ENCODE data around the gene ACAT2. TPM values are rescaled to one million over a fixed set of nuclear protein-coding genes. Genes with fewer than 3 reads are reported as not detected.
"Not testable (repeated sequence)": the region's sequence is repeated elsewhere in the genome, so short reads cannot be mapped to it uniquely, and the experiment has no call there.

ACAT2 gene
- polyA plus RNA-seq, 3 donors = 53.1 to 55.7 (median 54.9) TPM

DNA sequence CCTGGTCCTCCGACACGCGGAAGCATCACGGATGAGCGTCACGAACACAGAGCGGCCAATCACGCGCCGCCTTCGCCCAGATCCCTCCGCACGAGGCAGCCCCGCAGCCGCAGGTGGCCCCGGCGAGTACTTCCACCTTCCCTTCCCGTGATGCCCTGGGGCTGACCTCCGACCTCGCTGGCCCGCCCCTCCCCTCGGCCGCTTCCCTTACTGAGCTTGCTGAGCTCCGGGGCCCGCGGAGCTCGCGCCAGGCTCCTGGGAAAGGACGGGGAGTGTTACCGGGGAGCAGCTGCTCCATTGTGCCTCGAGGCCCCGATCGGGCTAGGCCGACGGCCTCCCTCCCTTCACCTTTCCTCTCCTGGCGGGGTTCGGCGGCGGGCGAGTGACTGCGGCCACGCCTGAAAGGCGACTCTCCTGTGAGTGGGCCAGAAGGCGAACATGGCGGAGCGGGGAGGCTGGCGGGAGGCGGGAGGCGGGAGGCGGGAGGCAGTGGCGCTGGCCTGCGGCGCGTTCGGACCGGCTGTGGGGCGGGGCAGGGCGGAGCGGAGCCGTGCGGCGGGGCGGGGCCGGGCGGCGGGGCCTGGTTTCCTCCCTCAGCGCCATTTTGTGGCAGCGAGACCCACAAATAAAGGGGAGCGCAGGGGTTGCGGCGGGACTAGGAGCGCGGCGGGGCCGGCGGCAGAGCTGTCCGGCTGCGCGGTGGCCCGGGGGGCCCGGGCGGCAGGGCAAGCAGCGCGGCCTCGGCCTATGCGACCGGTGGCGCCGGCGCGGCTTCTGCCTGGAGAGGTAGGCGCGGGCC lies 34.7 kb upstream of the ACAT2 start, which contains the start of gene WTAP:
Gene WTAP (plus strand): TSS at position 589 of the 799 bp plus-strand sequence. CDS start 8,760 bp downstream, outside the sequence.
- peak; percentile 95 for DNase-seq

DNA sequence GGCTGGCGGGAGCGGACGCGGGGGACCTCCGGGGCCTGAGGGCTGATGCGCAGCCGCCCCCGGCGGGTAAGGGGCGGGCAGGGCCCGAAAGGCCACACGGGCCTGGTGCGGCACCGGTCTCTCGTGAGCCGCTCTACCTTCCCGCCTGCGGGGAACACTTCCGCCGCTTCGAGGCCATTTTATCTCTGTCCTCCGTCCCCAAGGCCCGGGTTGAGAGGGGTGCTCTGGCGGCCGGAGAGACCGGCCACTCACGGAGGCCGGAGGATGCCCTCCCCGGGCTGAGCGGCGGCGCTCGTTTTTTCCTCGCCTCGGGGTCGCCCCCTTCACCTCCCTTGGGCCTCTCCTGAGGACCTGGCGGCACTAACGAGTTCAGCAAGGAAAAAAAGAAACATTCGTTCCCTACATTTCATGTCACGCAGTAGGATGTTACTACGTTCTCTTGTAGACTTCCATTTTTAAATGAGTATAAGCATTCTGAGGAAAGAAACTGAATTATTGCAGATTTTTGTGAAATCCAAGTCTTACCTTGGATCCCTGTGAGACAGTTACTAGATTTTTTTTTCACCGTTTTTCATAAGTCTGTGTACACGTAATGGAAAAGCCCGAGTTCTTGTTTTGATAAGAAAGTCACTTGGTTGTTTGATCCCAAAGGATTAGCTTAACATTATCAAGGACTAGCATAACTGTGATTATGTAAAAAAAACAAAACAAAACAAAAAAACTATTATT lies 34.0 kb upstream of the ACAT2 start:
- peak; percentile 33 for DNase-seq

DNA sequence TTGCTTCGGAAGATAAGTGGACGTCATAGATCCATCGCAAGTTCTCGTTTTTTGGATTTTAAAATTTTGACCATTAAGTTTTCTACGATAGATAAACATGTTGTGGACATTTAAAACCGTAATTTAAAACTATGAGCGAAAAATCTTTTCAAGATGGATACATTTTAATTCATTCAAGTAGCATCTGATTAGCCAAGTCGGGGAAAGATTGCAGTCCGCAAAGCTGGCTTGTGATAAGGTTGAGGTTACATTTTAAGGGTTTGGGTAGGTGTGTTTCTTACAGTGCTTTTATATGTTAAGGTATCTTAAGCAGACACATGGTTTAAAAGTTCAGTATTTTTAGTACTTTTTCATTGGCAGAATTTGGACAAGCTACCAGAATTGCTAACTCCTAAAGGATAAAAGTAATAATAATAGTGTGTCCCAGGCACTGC lies 33.3 kb upstream of the ACAT2 start:
- no peak for DNase-seq

DNA sequence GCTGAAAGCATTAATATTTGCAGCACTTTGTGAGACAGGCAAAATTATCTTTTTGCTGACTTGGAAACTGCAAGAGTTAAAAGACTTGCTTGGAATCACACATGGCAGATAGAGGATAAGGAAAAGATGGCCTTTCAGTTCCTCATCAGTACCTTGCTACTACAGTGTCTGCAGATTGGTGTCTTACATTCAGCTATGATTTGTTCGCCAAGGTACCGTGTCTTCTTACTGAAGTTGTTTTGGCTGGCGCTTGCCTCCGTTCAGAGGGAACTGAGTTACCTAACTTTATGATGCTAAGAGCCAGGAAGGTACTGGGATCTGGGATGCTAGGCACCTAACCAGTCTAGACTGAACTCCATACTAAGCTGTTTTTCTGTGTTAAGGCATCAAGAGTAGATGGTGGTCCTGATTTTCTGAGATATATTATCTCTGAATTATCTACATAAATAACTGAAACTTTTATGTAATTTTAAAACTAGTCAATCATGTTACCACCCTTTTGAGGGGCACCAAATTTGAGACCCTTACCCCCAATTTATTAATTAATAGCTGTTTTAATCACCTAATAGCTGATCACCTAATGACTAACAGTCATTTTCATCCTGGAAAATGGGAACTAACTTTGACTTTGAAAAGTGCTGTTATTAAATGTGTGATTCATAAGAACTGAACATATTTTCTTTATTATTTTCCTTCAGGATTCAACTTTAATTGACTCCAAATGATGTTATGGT lies 32.1 kb upstream of the ACAT2 start:
- DNase-seq = no peak

DNA sequence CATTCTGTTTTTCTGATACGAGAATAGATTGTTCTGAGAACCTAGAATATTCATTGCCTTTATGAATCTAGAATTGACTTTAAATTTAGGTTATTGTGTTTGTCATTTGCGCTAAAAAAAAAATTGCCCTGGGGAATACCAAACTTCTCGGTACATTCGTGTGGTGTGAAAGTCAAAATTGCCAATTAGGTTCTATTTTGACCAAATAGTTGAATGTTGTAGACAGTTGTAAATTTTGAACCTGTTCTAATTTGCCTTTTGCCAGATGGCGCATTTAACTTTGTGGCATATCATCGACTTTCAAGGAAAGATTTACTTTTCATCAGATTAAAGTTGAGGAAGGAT lies 31.5 kb upstream of the ACAT2 start:
- DNase-seq = no peak

DNA sequence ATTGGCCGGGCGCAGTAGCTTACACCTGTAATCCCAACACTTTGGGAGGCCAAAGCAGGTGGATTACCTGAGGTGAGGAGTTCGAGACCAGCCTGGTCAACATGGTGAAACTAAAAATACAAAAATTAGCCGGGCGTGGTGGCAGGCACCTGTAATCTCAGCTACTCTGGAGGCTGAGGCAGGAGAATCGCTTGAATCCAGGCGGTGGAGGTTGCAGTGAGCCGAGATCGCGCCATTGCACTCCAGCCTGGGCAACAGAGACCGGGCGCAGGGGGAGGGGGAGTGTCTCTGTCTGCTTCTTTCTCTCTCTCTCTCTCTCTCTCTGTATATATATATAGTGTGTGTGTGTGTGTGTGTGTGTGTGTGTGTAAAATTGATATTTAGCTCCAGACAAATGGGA lies 29.3 kb upstream of the ACAT2 start:
- DNase-seq = not testable (repeated sequence)

DNA sequence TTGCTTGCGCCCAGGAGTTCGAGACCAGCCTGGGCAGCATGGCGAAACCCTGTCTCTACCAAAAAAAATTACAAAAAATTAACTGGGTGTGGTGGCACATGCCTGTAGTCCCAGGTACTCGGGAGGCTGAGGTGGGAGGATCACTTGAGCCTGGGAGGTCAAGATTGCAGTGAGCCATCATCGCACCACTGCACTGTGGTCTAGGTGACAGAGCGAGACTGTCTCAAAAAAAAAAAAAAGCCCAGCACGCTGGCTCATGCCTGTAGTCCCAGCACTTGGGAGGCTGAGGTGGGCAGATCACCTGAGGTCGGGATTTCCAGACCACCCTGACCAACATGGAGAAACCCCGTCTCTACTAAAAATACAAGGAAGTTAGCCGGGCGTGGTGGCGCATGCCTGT lies 28.4 kb upstream of the ACAT2 start:
- not testable (repeated sequence) for DNase-seq

DNA sequence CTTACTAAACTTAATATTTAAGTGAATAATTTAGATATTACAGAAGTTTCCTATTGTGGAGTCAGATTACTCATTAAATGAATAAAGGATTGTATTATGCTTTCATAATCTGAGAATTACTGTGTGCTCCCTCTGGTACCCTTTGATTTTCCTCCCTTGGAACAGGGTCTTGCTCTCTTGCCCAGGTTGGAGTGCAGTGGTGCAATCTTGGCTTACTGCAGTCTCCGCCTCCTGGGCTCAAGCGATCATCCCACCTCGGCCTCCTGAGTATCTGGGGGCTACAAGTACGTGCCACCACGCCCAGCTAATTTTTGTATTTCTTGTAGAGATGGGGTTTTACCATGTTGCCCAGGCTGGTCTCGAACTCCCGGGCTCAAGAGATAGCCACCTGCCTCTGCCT lies 24.9 kb upstream of the ACAT2 start:
- no peak for DNase-seq

DNA sequence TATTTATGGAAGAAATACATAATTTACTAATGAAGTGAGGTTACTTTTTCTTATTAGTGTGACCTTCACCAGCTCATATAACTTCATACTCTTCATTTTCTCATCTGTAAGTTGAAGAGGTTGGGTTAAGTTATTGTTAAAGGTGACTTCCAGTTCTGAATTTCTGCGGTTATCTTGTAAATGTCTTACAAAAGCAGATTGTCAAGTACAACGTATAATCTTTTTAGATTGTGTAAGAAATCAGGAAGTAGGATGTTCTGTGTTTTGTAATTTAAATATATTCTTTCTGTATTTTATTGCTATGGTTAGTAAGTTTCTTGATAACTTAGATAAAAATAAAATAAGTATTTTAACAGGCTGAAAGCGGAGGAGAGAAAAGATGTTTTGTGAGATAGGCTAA lies 22.5 kb upstream of the ACAT2 start:
- no peak for DNase-seq

DNA sequence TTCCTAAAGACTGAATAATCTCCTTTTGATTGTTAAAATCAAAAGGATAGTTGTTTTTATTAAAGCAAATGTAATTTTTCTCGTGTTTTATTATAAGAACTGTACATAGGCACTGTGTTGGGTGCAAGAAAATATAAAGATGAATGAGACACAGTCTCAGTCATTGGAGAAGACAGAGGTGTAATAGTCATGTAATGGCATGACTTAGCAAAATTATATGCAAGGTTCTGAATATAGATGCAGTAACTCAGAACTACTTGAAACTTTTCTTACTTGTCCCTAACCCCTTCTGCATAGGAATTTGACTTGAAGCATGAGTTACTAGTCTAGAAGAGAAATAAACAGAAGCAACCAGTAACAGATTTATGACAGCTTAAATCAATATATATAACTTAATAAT lies 19.7 kb upstream of the ACAT2 start:
- DNase-seq = no peak

DNA sequence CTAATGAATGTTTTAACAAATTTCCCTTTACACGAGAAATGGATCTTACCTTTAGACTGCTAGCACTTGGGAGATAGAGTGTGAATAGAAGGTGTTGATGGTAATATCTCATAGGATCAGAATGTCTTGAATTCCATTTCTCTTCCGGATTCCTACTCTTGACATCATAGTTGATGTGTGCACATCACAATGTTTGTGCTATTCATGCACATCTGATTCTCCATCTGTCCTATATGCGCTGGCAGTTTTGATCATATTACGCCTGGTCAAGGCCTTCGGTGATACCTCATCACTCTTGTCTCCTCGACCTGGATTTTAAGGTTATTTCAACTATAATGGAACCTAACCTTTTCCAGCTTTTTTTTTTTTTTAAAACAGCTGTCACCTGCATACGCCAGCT lies 16.8 kb upstream of the ACAT2 start:
- no peak for DNase-seq

DNA sequence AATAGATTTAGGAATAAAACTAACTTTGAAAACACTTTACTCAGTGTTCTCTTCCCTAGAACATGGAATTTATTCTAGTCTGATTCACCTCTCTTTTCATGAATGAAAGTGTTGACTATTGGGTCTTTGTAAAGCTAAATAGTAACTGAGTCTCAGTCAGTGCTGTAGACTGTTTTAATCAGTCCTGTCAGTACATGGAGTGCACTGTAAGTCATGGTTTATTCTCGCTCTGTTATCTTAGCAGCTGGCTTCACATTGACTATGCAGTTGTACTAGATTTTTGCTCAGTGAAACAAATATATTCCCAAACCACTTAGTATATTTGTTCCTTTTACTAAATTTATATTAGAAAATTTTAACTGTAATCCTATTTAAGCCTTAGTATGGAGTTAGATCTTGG lies 15.1 kb upstream of the ACAT2 start:
- DNase-seq = no peak

DNA sequence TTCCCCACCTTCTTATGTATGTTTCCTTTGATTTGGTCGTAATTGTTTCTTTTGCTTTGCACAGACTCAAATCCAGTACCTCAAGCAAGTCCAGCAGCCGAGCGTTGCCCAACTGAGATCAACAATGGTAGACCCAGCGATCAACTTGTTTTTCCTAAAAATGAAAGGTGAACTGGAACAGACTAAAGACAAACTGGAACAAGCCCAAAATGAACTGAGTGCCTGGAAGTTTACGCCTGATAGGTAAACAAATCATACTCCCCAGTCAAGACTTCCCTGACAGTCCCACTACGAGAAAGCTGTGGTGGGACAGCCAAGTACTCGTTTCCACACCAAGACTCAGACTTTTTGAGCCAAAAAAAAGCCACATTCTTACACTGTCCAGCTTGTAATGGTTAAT lies 13.7 kb upstream of the ACAT2 start:
- DNase-seq = not testable (repeated sequence)

DNA sequence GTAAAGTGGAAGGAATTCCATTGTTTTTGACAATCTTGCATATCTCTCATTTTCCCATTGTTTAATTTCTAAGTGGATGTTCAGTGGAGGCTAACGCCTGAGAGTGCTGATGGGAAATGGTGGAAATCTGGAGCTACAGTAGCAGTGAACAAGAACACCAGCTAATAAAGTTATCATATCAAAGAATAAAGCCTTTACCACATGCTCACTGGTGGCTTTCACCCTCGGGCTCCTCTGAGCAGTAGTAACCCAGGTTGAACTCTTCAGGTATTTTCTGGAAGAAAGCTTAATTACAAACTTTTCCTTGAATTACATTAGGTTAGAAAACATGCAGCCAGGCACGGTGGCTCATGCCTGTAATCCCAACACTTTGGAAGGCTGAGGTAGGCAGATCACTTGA lies 10.4 kb upstream of the ACAT2 start:
- DNase-seq = no peak

DNA sequence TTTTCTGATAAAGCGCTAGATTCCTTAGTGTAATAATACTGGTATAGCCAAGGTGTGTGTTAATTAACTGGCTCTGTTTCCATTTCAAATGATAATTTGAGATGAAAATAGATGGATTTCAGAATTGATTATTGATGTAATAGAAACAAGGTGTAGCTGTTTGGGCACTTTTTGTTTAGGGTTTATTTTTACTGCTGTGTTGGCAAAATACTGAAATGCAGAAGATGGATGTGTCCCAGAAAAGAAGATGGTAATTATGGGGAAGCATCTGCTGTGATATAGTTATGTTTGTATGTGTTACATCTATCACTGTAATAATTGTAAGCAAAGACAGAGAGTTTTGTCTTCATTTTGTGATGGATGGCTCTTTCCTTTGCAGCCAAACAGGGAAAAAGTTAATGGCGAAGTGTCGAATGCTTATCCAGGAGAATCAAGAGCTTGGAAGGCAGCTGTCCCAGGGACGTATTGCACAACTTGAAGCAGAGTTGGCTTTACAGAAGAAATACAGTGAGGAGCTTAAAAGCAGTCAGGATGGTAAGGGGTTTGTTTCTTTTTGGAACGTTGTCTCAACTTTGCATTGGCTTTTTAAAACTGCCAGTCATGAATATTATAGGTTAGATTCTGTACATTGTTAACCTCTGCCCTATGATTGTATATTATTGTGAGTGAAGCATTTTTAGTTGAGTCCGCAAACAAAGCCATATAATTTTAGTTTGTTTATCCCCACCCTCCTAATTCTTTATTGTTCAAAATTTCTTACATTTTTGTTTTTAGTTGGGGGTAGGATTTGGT lies 8.6 kb upstream of the ACAT2 start:
- no peak for DNase-seq

DNA sequence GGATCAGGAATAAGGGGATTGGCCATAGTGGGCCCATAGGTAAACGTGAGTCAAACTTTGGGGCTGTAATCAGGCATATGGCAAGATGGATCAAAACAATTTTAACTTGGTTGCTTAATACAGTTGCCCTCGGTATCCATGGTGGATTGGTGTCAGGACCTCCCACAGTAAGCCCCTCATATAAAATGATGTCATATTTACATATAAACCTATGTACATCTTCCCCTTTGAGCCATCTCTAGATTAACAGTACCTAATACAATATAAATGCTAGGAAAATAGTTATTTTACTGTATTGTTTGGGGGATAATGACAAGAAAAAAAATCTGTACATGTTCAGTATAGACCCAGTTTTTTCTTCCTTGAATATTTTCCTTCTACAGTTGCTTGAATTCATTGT lies 7.4 kb upstream of the ACAT2 start:
- no peak for DNase-seq

DNA sequence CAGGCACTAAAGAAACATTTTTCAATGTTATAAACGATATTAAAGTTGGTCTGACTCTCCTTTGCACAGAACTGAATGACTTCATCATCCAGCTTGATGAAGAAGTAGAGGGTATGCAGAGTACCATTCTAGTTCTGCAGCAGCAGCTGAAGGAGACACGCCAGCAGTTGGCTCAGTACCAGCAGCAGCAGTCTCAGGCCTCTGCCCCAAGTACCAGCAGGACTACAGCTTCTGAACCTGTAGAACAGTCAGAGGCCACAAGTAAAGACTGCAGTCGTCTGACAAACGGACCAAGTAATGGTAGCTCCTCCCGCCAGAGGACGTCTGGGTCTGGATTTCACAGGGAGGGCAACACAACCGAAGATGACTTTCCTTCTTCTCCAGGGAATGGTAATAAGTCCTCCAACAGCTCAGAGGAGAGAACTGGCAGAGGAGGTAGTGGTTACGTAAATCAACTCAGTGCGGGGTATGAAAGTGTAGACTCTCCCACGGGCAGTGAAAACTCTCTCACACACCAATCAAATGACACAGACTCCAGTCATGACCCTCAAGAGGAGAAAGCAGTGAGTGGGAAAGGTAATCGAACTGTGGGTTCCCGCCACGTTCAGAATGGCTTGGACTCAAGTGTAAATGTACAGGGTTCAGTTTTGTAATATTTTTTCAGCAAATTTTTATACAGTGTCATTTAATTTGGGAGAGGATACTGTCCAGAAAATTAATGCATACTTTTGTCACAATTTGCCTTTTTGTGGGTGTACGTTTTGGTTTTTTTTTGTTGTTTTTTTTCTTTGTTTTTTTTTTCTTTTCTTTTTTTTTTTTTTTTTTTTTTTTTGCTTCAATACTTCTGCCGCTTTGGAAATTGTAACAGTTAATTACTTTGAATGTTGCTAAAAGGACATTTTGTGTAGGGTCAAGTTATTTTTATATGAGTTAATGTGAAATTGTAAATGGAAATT lies 6.6 kb upstream of the ACAT2 start:
- DNase-seq = no peak

DNA sequence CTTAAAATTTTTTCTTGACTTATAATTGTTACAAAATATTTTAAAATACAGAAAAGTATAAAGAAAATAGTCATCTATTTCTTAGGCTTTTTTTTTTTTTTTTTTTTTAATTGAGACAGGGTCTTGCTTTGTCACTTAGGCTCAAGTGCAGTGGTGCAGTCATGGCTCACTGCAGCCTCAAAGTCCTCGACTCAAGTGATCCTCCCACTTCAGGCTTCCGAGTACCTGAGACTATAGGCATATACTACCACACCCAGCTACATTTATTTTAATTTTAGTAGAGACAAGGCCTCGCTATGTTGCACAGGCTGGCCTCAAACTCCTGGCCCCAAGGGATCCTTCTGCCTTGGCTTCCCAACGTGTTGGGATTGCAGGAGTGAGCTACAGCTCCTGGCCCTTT lies 5.3 kb upstream of the ACAT2 start:
- no peak for DNase-seq

DNA sequence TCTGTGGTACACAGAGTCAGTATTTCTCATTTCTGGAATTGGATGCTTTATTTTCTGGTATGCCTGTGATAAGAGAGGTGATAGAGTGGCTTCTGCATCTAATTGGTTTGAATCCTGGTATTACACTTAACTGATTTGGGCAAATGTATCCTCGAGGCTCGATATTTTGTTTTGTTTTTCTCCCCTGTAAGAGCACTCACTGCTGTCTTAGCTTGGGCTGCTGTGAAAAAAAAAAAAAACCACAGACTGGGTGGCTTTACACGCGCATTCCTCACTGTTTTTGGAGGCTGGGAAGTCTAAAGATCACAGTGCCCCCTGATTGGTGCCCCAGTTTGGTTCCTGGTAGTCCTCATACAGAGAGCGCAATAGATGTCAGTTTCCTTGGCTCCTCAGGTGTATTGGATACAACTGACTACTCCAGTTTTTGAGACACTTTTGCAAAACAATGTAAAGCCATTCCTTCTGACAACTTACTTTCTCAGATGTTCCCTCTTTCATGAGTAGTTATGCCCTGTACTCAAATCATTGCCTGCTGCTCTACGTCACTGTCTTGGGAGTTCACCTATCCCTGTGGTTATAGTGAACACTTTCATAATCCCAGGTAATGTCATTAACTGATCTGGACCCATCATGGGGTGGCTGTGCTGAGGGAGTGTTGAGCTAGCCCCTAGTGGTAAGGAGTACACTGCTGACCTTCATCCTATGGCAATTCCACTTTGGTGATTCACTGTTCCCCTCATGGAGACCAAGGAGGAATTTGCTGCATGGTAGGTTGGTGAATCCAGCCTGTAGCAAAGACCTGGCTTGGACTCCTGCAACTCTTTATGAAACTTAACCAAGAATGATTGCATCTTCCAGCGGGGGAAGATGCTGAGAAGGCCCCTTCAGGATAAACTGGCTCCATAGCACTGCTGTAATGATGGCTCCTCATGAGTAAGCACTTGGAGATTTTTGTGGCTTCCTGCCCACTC lies 3.5 kb upstream of the ACAT2 start:
- DNase-seq = no peak
